ENCODE results near the gene GADD45B.

- no peak for TF ChIP-seq CTCF (IDR thresholded peaks at IDR 0.05; ENCODE audit: insufficient read depth, low read length, poor library complexity, severe bottlenecking)
- no peak for TF ChIP-seq EZH2phosphoT487 (conservative IDR thresholded peaks at IDR 0.05; ENCODE audit: low read length)
Measured at GRCh38 chr19:2479556-2480194, 3.7 kb downstream of the GADD45B start.
